Endothelial cell (in vitro differentiated cells): ENCODE measurements around the gene FAR2. TPM values are rescaled to one million over a fixed set of nuclear protein-coding genes. Genes with fewer than 3 reads are reported as not detected.

Source experiments
- DNase-seq: peaks from one replicate; pipeline ENCODE4 v3.0.0; 2021; ENCODE audit warnings: low spot score
- H3K27ac Mint-ChIP-seq: one replicate; pipeline ENCODE4 v1.8.0; 2021; ENCODE audit warnings: mixed read lengths, inconsistent platforms; ENCODE audit not compliant: unreplicated experiment
- H3K27me3 Mint-ChIP-seq: one replicate; pipeline ENCODE4 v1.8.0; 2021; ENCODE audit warnings: mild to moderate bottlenecking, moderate library complexity, mixed read lengths, inconsistent platforms; ENCODE audit not compliant: unreplicated experiment
- H3K36me3 Mint-ChIP-seq: one replicate; pipeline ENCODE4 v1.8.0; 2021; ENCODE audit warnings: mild to moderate bottlenecking, low read depth, mixed read lengths, inconsistent platforms; ENCODE audit not compliant: unreplicated experiment
- H3K4me1 Mint-ChIP-seq: one replicate; pipeline ENCODE4 v1.8.0; 2021; ENCODE audit warnings: mild to moderate bottlenecking, mixed read lengths, inconsistent platforms; ENCODE audit not compliant: unreplicated experiment
- H3K4me3 Mint-ChIP-seq: one replicate; pipeline ENCODE4 v1.8.0; 2021; ENCODE audit warnings: mild to moderate bottlenecking, mixed read lengths, inconsistent platforms; ENCODE audit not compliant: unreplicated experiment
- H3K9me3 Mint-ChIP-seq: one replicate; pipeline ENCODE4 v1.8.0; 2021; ENCODE audit warnings: mixed read lengths, inconsistent platforms; ENCODE audit not compliant: unreplicated experiment
- total RNA-seq: library from RNA; stranded (reverse); fragmentation: NEBNext Ultra II Directional; extraction: Animal tissue kit (Norgen Biotek cat#: 25700); gene quantifications from one replicate; pipeline ENCODE4 v1.2.1, GENCODE V29; 2021; ENCODE audit not compliant: unreplicated experiment
- TF ChIP-seq, protein P1 (sequence below): fragments of 200-600 bp; sonication (generic); IDR thresholded peaks from one replicate; pipeline ENCODE4 v1.5.0; 2021; ENCODE audit warnings: antibody characterized with exemption; ENCODE audit not compliant: unreplicated experiment

FAR2 gene
- total RNA-seq, 1 donor from 2014 or later = 104 TPM

GRCh38 chr12:29211696-29212095 lies 62.6 kb downstream of the FAR2 start:
- Mint-ChIP-seq H3K27me3 (no peaks in the 10 kb centered on the region), H3K4me1 (peaks cover 30% of the 10 kb centered on the region), H3K36me3 (no peaks in the 10 kb centered on the region), H3K9me3 (no peaks in the 10 kb centered on the region), H3K4me3 (no peak overlapping the region), H3K27ac (no peak overlapping the region)
- TF ChIP-seq, protein P1, sequence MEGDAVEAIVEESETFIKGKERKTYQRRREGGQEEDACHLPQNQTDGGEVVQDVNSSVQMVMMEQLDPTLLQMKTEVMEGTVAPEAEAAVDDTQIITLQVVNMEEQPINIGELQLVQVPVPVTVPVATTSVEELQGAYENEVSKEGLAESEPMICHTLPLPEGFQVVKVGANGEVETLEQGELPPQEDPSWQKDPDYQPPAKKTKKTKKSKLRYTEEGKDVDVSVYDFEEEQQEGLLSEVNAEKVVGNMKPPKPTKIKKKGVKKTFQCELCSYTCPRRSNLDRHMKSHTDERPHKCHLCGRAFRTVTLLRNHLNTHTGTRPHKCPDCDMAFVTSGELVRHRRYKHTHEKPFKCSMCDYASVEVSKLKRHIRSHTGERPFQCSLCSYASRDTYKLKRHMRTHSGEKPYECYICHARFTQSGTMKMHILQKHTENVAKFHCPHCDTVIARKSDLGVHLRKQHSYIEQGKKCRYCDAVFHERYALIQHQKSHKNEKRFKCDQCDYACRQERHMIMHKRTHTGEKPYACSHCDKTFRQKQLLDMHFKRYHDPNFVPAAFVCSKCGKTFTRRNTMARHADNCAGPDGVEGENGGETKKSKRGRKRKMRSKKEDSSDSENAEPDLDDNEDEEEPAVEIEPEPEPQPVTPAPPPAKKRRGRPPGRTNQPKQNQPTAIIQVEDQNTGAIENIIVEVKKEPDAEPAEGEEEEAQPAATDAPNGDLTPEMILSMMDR = no peak
- DNase-seq = no peak

DNA sequence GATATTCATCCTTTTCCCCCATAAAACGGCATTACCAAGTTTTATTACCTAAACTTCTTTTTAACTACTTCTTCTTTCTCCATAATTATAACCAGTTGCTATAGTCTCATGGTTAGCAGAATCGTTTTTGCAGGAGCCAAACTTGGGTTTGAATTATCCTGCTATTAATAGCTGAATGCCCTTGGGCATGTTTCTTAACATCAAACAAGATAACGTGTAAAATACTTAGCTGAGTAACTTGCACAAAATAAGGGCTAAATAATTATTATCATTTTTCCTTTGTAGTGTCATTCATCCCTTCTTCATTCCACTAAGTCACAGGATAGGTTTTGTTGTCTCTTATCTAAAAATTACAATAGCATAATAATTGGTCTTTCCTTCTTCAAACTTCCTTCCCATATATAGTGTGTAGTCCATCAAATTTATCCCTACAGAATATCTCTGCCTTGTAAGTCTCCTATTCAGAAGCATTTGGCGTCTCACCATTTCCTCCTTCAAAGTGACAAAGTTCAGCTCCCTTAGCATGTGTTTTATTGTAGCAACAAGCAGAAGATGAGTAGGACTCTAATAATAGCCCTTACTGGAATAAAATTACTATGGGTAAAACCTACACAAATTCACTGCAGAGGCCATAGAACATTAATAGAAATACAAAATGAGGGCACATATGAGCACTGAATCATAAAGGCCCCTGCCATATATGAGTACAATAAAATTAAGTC lies 63.8 kb downstream of the FAR2 start:
- no peaks in the 10 kb centered on the region for H3K9me3 Mint-ChIP-seq
- H3K27me3 Mint-ChIP-seq = no peaks in the 10 kb centered on the region
- H3K4me1 Mint-ChIP-seq = peaks cover 25% of the 10 kb centered on the region
- DNase-seq = no peak
- no peaks in the 10 kb centered on the region for H3K36me3 Mint-ChIP-seq
- no peak overlapping the region for H3K27ac Mint-ChIP-seq
- TF ChIP-seq, protein P1 = no peak
- H3K4me3 Mint-ChIP-seq = no peak overlapping the region

- H3K4me1 Mint-ChIP-seq = peaks cover 15% of the 10 kb centered on the region
- no peak overlapping the region for H3K4me3 Mint-ChIP-seq
Measured at GRCh38 chr12:29216266-29216665, 67.2 kb downstream of the FAR2 start.

DNA sequence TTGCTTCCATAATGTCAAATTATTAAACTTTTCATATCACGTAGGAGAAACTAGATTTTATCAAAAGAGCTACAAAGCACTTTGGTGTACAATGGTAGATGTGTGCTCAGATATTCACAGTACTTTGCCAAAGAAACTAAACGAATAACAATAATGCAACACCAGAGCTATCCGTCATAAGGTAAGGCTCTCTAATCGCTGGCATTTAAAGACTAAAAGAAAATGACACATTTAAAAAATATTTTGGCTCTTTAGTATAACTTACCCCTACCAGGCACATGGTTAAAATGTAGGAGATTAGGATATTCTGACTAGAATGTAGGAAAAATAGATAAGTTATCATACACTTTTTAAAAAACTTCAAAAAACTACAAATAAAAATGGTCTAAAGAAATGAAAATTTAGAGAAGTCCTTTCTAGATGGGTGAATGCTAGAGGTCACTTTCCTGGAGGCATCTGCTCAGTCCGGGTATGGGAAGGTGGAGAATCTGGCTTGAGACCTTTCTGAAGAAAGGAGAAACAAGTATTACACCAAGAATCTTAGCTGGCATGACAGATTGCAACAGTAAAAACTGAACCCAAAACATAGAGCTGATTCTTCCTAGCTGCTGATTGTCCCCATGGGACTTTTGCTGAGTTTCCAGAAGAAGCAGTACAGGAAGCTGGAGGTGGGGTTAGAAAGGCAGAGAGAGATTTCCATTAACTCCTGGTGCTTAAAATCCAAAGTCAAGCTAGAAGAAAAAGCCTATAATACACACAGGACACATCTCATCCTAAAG lies 67.9 kb downstream of the FAR2 start:
- Mint-ChIP-seq H3K9me3 (no peaks in the 10 kb centered on the region), H3K27ac (no peak overlapping the region), H3K36me3 (peaks cover under 1% of the 10 kb centered on the region), H3K27me3 (no peaks in the 10 kb centered on the region), H3K4me3 (no peak overlapping the region), H3K4me1 (peaks cover 15% of the 10 kb centered on the region)
- TF ChIP-seq, protein P1 = no peak
- no peak for DNase-seq

More at GRCh38 chr12:29216266-29216665, 67.2 kb downstream of the FAR2 start:
- H3K27ac Mint-ChIP-seq = no peak overlapping the region
- no peaks in the 10 kb centered on the region for H3K9me3 Mint-ChIP-seq
- no peaks in the 10 kb centered on the region for H3K36me3 Mint-ChIP-seq
- no peaks in the 10 kb centered on the region for H3K27me3 Mint-ChIP-seq
- no peak for DNase-seq
- TF ChIP-seq, protein P1 = no peak
